GM12878 (cell line): Measurements from ENCODE around the gene GYPC. TPM values are rescaled to one million over a fixed set of nuclear protein-coding genes. Genes with fewer than 3 reads are reported as not detected.

ENCODE experiments used
- ATAC-seq: fragments of 200-7000 bp; cut with Tn5 transposase; 3 replicates; pipeline ENCODE4 v1.9.1; 2020; ENCODE audit warnings: mild to moderate bottlenecking, moderate library complexity
- BruUV-seq: library from RNA; stranded (reverse); fragments of 400-500 nt; replicated peaks from 2 replicates; lab custom pipeline; 2021; lab: Mats Ljungman, UMichigan
- CTCF ChIA-PET: fragments of 300-600 bp; sonication (Branson Sonifier 250); formaldehyde crosslinking; extraction: SDS; loops from one replicate; lab custom pipeline; 2021; ENCODE audit warnings: inconsistent platforms; lab: Yijun Ruan, JAX
- POLR2A ChIA-PET: fragments of 350-600 bp; formaldehyde crosslinking; extraction: SDS; loops from one replicate; lab custom pipeline; 2021; ENCODE audit warnings: inconsistent platforms; lab: Charles Lee
- RAD21 ChIA-PET: fragments of 300-600 bp; sonication (Branson Sonifier 250); formaldehyde crosslinking; loops from one replicate; lab custom pipeline; 2023; ENCODE audit warnings: antibody characterized with exemption; ENCODE audit not compliant: unreplicated experiment; lab: Charles Lee
- SMC1A ChIA-PET: fragments of 300-600 bp; sonication (Branson Sonifier 250); formaldehyde crosslinking; loops from one replicate; lab custom pipeline; 2023; ENCODE audit not compliant: unreplicated experiment, uncharacterized antibody; lab: Charles Lee
- DNase-seq: peaks from one replicate; pipeline ENCODE4 v3.0.0-alpha.2; 2011; ENCODE audit warnings: low read depth, low spot score
- FAIRE-seq: peaks from 3 replicates; lab custom pipeline; 2011; peaks lifted over from hg19 to GRCh38; lab: Jason Lieb, UNC
- H2AFZ ChIP-seq: 2 replicates; pipeline ENCODE4 v1.6.0; 2011; ENCODE audit warnings: low read depth, low read length, control low read depth; ENCODE audit not compliant: control insufficient read depth
- H3K27ac ChIP-seq: 2 replicates; pipeline ENCODE4 v1.5.1; 2011; ENCODE audit warnings: control low read depth; ENCODE audit not compliant: control insufficient read depth, insufficient read depth
- H3K27me3 ChIP-seq, 2 experiments: replicated peaks in 1 of 2; 2 replicates each; pipeline versions ENCODE4 v1.6.0 to v1.6.1; 2011; ENCODE audit warnings: low read length in 1 of 2; ENCODE audit not compliant: control insufficient read depth in 2 of 2, insufficient read depth in 2 of 2
- H3K36me3 ChIP-seq, 2 experiments: 2 replicates each; pipeline ENCODE4 v1.5.1; 2011; ENCODE audit warnings: low read length in 1 of 2; ENCODE audit not compliant: control insufficient read depth in 2 of 2, insufficient read depth in 2 of 2
- H3K4me1 ChIP-seq: 2 replicates; pipeline ENCODE4 v1.6.1; 2011; ENCODE audit warnings: mild to moderate bottlenecking, low read length, moderate library complexity, mixed read lengths; ENCODE audit not compliant: control insufficient read depth, insufficient read depth
- H3K4me2 ChIP-seq: 2 replicates; pipeline ENCODE4 v1.6.0; 2011; ENCODE audit warnings: control low read depth; ENCODE audit not compliant: control insufficient read depth, insufficient read depth
- H3K4me3 ChIP-seq: fragments of 200-600 bp; sonication (generic); 2 replicates; pipeline ENCODE4 v1.5.1; 2016
- H3K79me2 ChIP-seq: 2 replicates; pipeline ENCODE4 v1.6.0; 2011; ENCODE audit warnings: low read length; ENCODE audit not compliant: control insufficient read depth, insufficient read depth
- H3K9ac ChIP-seq: 2 replicates; pipeline ENCODE4 v1.8.0; 2011; ENCODE audit warnings: low read length, control low read depth, mixed read lengths; ENCODE audit not compliant: control insufficient read depth, insufficient read depth
- H3K9me3 ChIP-seq: replicated peaks from 3 replicates; pipeline ENCODE4 v1.5.1; 2011; ENCODE audit warnings: mild to moderate bottlenecking, low read length; ENCODE audit not compliant: control insufficient read depth, insufficient read depth
- H4K20me1 ChIP-seq: 2 replicates; pipeline ENCODE4 v1.6.0; 2011; ENCODE audit not compliant: control insufficient read depth, insufficient read depth
- ASH2L ChIP-seq: fragments of 300-600, 200-600 bp; sonication (generic); IDR thresholded peaks from 2 replicates; pipeline ENCODE4 v1.6.1; 2017; ENCODE audit warnings: low read depth, mild to moderate bottlenecking, borderline replicate concordance
- BCL11A ChIP-seq: IDR thresholded peaks from 2 replicates; pipeline ENCODE4 v1.6.1; 2011; ENCODE audit warnings: low read depth, low read length
- CBX5 ChIP-seq: sonication (generic); IDR thresholded peaks from 2 replicates; pipeline ENCODE4 v1.6.1; 2016; ENCODE audit warnings: low read depth, moderate library complexity, mild to moderate bottlenecking, inconsistent platforms
- CHD4 ChIP-seq: fragments of 200-600 bp; sonication (generic); IDR thresholded peaks from 2 replicates; pipeline ENCODE4 v1.6.1; 2016; ENCODE audit warnings: mild to moderate bottlenecking
- FOXK2 ChIP-seq: fragments of 450-650 bp; IDR thresholded peaks from 2 replicates; pipeline ENCODE4 v1.6.1; 2017; ENCODE audit warnings: mild to moderate bottlenecking, moderate library complexity
- MEF2A ChIP-seq: IDR thresholded peaks from 2 replicates; pipeline ENCODE4 v1.6.1; 2011; ENCODE audit warnings: low read depth, mild to moderate bottlenecking, low read length, moderate library complexity; ENCODE audit not compliant: insufficient read depth
- MYC ChIP-seq: IDR thresholded peaks from 2 replicates; pipeline ENCODE4 v1.6.1; 2011; ENCODE audit warnings: mild to moderate bottlenecking, low read length, moderate library complexity, inconsistent platforms; ENCODE audit not compliant: insufficient read depth, insufficient replicate concordance, insufficient read length, severe bottlenecking
- NR2C2 ChIP-seq: IDR thresholded peaks from 2 replicates; pipeline ENCODE4 v1.6.1; 2011; ENCODE audit warnings: borderline replicate concordance, low read depth; ENCODE audit not compliant: control insufficient read depth, insufficient read length
- POLR2AphosphoS2 ChIP-seq: IDR thresholded peaks from 2 replicates; pipeline ENCODE4 v1.6.1; 2011; ENCODE audit warnings: low read depth, mild to moderate bottlenecking, low read length, improper control_type of control experiment, moderate library complexity
- SIX5 ChIP-seq: IDR thresholded peaks from 2 replicates; pipeline ENCODE4 v1.6.1; 2011; ENCODE audit warnings: mild to moderate bottlenecking, low read depth, low read length, moderate library complexity; ENCODE audit not compliant: severe bottlenecking
- SMAD5 ChIP-seq: IDR thresholded peaks from 2 replicates; pipeline ENCODE4 v1.6.1; 2016; ENCODE audit warnings: antibody characterized with exemption, low read depth
- SP1 ChIP-seq: IDR thresholded peaks from one replicate; pipeline ENCODE4 v1.6.1; 2011; ENCODE audit warnings: low read depth, low read length
- SREBF2 ChIP-seq: IDR thresholded peaks from 2 replicates; pipeline ENCODE4 v1.6.1; 2012; ENCODE audit warnings: mild to moderate bottlenecking, low read length
- WGBS: methylation state at CpG from one replicate; pipeline ENCODE4 v1.1.6; 2016; ENCODE audit warnings: low lambda C conversion rate; ENCODE audit not compliant: insufficient replicate concordance, insufficient coverage; ENCODE audit errors: missing lambda C conversion rate; 5-methylcytosine and 5-hydroxymethylcytosine counted together
- in situ Hi-C: fragments of 300-500 bp; cut with MboI; formaldehyde crosslinking; loops from 9 replicates; pipeline ENCODE4 v1.14.3; 2018; ENCODE audit warnings: mixed read lengths
- intact Hi-C: fragments of 100-400 bp; cut with micrococcal nuclease; formaldehyde crosslinking; loops from one replicate; pipeline ENCODE4 v1.14.2; 2022; ENCODE audit not compliant: unreplicated experiment
- polyA plus RNA-seq, 11 experiments: library from polyadenylated mRNA; depleted of rRNA in 4 of 11; unstranded in 6 of 11; stranded (reverse) in 5 of 11; fragments of >200 nt; fragmentation: Nextera tagmentation in 4 of 11; fragmentation: Illumina TruSeq in 1 of 11; extraction: Ambion mirVana in 4 of 11; extraction: Trizol in 1 of 11; gene quantifications; 1 replicate in 1 of 11; 2 replicates in 10 of 11; pipeline versions ENCODE4 v1.2.1 to v1.2.3, GENCODE V29; 2011 to 2016; ENCODE audit warnings: inconsistent platforms in 2 of 11, missing spikeins in 2 of 11, low read depth in 1 of 11
- total RNA-seq, 4 experiments: library from RNA; depleted of rRNA in 3 of 4; stranded (reverse); fragments of >200 nt in 3 of 4; fragmentation: Illumina TruSeq in 1 of 4; extraction: Trizol in 1 of 4; gene quantifications; 2 replicates each; pipeline versions ENCODE4 v1.2.1 to v1.2.3, GENCODE V29; 2013 to 2021
- TF ChIP-seq, protein P1 (sequence below): fragments of 450-650 bp; IDR thresholded peaks from 2 replicates; pipeline ENCODE4 v1.6.1; 2017; ENCODE audit warnings: low read depth, mild to moderate bottlenecking, moderate library complexity
- TF ChIP-seq, protein P2 (sequence below): fragments of 450-650 bp; formaldehyde crosslinking; IDR thresholded peaks from 2 replicates; pipeline ENCODE4 v1.5.0; 2022; ENCODE audit warnings: mild to moderate bottlenecking, missing genetic modification characterization
- TF ChIP-seq, protein P3 (sequence below): fragments of 450-650 bp; IDR thresholded peaks from 2 replicates; pipeline ENCODE4 v1.6.1; 2017; ENCODE audit warnings: mild to moderate bottlenecking, low read depth, inconsistent platforms; ENCODE audit not compliant: poor library complexity, severe bottlenecking

The GYPC gene
- total and polyA plus RNA-seq, 10 of the 15 experiments (the other 5 are each of a cell fraction or from before 2014, with no cell fraction given): 26.2 to 150 (median 81.4) TPM

DNA sequence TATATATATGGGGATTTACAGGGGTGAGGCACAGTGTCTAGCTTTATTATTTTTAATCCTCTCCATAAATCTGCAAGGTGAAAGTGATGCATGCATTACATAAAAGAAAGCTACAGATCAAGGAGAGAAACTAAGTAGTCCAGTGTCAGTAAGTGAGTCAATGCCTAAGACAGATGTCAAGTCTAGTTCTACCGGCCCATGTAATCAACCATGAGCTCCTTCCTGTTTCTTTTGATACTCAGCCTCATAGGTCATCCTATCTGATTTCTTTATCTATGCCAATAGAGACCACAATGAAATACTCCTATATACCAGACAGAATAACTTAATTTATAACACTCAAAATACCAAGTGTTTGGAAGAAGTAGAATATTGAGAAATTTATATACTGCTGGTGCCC is 20.2 kb upstream of the GYPC start:
- BruUV-seq: no TSS peak
- WGBS: 0% methylated on average over 1 of the region's 1 CpG
- ATAC-seq: no peak
- H3K4me2 ChIP-seq: no peak overlapping the region
- H3K4me3 ChIP-seq: no peak overlapping the region
- no peak overlapping the region for H3K9ac ChIP-seq
- no peaks in the 10 kb centered on the region for H3K4me1 ChIP-seq
- in situ Hi-C loops (no loop called here), intact Hi-C loops (loop anchor here (1.0 kb wide), 1 partner anchor 41 kb away; no protein-coding TSS in a partner anchor)
- H2AFZ ChIP-seq: no peak overlapping the region
- H3K36me3 ChIP-seq: no peaks in the 10 kb centered on the region
- H3K27ac ChIP-seq: no peak overlapping the region
- no peak for DNase-seq
- no peaks in the 10 kb centered on the region for H3K27me3 ChIP-seq
- RAD21 ChIA-PET: interaction anchor here (1.1 to 5.0 kb wide), 3 partner anchors 11 to 107 kb away, joined by 3 to 23 read pairs (median 17); no protein-coding TSS in a partner anchor
- H3K79me2 ChIP-seq: no peaks in the 10 kb centered on the region
- POLR2A ChIA-PET: interaction anchor here (0.7 kb wide), 1 partner anchor 902 kb away, joined by 3 read pairs; no protein-coding TSS in a partner anchor
- CTCF ChIA-PET: interaction anchor here (0.7 to 9.1 kb wide), 11 partner anchors 8 to 188 kb away, joined by 3 to 84 read pairs (median 3); partner anchors contain the start of gene GYPC
- H4K20me1 ChIP-seq: no peaks in the 10 kb centered on the region
- SMC1A ChIA-PET: interaction anchor here (1.0 to 5.2 kb wide), 9 partner anchors 14 to 142 kb away, joined by 3 to 40 read pairs (median 4); no protein-coding TSS in a partner anchor
- no peaks in the 10 kb centered on the region for H3K9me3 ChIP-seq
- FAIRE-seq: no peak
- no peak for TF ChIP-seq NR2C2
- no peak for TF ChIP-seq FOXK2
- no peak for TF ChIP-seq SP1
- TF ChIP-seq MEF2A: no peak
- TF ChIP-seq CHD4: no peak
- TF ChIP-seq BCL11A: no peak
- TF ChIP-seq SIX5: no peak
- no peak for TF ChIP-seq CBX5
- no peak for TF ChIP-seq SREBF2
- no peak for TF ChIP-seq SMAD5
- no peak for TF ChIP-seq ASH2L
- TF ChIP-seq MYC: no peak
- TF ChIP-seq, protein P1, sequence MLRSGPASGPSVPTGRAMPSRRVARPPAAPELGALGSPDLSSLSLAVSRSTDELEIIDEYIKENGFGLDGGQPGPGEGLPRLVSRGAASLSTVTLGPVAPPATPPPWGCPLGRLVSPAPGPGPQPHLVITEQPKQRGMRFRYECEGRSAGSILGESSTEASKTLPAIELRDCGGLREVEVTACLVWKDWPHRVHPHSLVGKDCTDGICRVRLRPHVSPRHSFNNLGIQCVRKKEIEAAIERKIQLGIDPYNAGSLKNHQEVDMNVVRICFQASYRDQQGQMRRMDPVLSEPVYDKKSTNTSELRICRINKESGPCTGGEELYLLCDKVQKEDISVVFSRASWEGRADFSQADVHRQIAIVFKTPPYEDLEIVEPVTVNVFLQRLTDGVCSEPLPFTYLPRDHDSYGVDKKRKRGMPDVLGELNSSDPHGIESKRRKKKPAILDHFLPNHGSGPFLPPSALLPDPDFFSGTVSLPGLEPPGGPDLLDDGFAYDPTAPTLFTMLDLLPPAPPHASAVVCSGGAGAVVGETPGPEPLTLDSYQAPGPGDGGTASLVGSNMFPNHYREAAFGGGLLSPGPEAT: no peak
- no peak for TF ChIP-seq POLR2AphosphoS2
- TF ChIP-seq, protein P2, sequence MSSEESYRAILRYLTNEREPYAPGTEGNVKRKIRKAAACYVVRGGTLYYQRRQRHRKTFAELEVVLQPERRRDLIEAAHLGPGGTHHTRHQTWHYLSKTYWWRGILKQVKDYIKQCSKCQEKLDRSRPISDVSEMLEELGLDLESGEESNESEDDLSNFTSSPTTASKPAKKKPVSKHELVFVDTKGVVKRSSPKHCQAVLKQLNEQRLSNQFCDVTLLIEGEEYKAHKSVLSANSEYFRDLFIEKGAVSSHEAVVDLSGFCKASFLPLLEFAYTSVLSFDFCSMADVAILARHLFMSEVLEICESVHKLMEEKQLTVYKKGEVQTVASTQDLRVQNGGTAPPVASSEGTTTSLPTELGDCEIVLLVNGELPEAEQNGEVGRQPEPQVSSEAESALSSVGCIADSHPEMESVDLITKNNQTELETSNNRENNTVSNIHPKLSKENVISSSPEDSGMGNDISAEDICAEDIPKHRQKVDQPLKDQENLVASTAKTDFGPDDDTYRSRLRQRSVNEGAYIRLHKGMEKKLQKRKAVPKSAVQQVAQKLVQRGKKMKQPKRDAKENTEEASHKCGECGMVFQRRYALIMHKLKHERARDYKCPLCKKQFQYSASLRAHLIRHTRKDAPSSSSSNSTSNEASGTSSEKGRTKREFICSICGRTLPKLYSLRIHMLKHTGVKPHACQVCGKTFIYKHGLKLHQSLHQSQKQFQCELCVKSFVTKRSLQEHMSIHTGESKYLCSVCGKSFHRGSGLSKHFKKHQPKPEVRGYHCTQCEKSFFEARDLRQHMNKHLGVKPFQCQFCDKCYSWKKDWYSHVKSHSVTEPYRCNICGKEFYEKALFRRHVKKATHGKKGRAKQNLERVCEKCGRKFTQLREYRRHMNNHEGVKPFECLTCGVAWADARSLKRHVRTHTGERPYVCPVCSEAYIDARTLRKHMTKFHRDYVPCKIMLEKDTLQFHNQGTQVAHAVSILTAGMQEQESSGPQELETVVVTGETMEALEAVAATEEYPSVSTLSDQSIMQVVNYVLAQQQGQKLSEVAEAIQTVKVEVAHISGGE (CRISPR knock-in tag): no peak
- TF ChIP-seq, protein P3, sequence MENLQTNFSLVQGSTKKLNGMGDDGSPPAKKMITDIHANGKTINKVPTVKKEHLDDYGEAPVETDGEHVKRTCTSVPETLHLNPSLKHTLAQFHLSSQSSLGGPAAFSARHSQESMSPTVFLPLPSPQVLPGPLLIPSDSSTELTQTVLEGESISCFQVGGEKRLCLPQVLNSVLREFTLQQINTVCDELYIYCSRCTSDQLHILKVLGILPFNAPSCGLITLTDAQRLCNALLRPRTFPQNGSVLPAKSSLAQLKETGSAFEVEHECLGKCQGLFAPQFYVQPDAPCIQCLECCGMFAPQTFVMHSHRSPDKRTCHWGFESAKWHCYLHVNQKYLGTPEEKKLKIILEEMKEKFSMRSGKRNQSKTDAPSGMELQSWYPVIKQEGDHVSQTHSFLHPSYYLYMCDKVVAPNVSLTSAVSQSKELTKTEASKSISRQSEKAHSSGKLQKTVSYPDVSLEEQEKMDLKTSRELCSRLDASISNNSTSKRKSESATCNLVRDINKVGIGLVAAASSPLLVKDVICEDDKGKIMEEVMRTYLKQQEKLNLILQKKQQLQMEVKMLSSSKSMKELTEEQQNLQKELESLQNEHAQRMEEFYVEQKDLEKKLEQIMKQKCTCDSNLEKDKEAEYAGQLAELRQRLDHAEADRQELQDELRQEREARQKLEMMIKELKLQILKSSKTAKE: no peak
